Measurements from ENCODE around the gene FALEC. TPM values are rescaled to one million over a fixed set of nuclear protein-coding genes. Genes with fewer than 3 reads are reported as not detected.

Gene FALEC
- total RNA-seq, 1 experiment from 2014 or later, result 0.71 TPM

DNA sequence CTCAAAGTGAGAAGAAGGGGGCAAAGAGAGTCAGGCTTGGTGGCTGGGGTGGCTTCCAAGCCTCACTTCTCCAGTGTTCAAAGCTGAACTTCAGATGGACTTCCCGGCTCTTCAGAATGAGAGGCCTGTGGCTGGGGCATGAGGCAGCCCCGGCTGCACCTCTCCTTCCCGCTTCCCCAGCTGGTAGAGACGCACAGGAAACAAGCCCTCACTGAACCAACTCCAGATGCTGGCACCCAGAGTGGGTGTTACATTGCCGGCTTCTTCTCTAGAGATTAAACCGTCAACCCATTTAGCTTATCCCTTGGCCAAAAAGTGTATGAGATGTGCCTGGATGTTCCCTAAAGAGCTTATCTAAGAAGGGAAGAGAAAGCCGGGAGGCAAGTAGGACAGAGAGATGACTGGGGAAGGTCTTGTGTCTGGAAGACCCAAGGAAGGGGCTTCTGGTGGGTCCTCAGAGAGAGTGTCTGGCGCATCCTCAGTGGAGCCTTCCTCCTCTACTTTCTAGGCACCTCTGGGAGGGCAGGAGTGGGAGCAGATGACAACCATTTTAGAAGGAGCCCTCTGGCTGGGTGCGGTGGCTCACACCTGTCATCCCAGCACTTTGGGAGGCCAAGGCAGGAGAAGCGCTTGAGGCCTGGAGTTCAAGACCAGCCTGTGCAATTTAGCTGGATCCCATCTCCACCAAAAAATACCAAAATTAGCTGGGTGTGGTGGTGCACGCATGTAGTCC is 35.7 kb downstream of the FALEC start:
- TF ChIP-seq CTCF (IDR thresholded peaks at IDR 0.05; ENCODE audit: unreplicated experiment), result no peak
- H3K9me3 Mint-ChIP-seq (ENCODE audit: low read depth, unreplicated experiment), result no peaks in the 10 kb centered on the region
- CTCF ChIA-PET, result interaction anchor here (1.3 to 2.0 kb wide), 2 partner anchors 9 to 17 kb away, joined by 4 to 9 read pairs; no protein-coding TSS in a partner anchor
- H3K4me3 Mint-ChIP-seq (ENCODE audit: low read depth, unreplicated experiment), result no peak overlapping the region
- no peak for DNase-seq
- intact Hi-C loops (cut with micrococcal nuclease; ENCODE audit: unreplicated experiment), result no loop called here
- peaks cover 67% of the 10 kb centered on the region for H3K36me3 Mint-ChIP-seq (ENCODE audit: insufficient read depth, unreplicated experiment)
- BruUV-seq (replicated peaks), result no TSS peak
- H3K27ac Mint-ChIP-seq (ENCODE audit: unreplicated experiment), result peak overlapping the region; percentile 67
- peaks cover 14% of the 10 kb centered on the region for H3K27me3 Mint-ChIP-seq (ENCODE audit: unreplicated experiment)
- peaks cover 22% of the 10 kb centered on the region for H3K4me1 Mint-ChIP-seq (ENCODE audit: low read depth, unreplicated experiment)

DNA sequence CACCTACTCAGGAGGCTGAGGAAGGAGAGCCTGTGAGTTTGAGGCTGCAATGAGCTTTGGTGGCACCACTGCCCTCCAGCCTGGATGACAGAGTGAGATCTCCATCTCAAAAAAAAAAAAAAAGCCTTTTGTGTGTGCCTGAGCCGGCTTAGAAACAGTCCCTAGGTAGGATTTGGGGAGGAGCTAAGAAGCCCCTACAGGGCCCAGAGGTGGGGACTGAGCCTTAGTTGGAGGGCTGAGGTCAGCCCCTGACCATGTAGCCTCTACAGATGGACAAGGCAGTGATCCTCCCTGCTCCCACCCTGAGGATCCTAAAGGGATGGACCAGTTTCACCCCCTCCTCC is 36.2 kb downstream of the FALEC start:
- H3K27ac Mint-ChIP-seq (ENCODE audit: unreplicated experiment), result peak overlapping the region; percentile 67
- intact Hi-C loops (cut with micrococcal nuclease; ENCODE audit: unreplicated experiment), result no loop called here
- no peaks in the 10 kb centered on the region for H3K9me3 Mint-ChIP-seq (ENCODE audit: low read depth, unreplicated experiment)
- H3K4me1 Mint-ChIP-seq (ENCODE audit: low read depth, unreplicated experiment), result peaks cover 22% of the 10 kb centered on the region
- DNase-seq, result no peak
- BruUV-seq (replicated peaks), result no TSS peak
- H3K4me3 Mint-ChIP-seq (ENCODE audit: low read depth, unreplicated experiment), result no peak overlapping the region
- H3K27me3 Mint-ChIP-seq (ENCODE audit: unreplicated experiment), result peaks cover 14% of the 10 kb centered on the region
- TF ChIP-seq CTCF (IDR thresholded peaks at IDR 0.05; ENCODE audit: unreplicated experiment), result no peak
- H3K36me3 Mint-ChIP-seq (ENCODE audit: insufficient read depth, unreplicated experiment), result peaks cover 63% of the 10 kb centered on the region
- CTCF ChIA-PET, result interaction anchor here (1.3 to 2.0 kb wide), 2 partner anchors 9 to 17 kb away, joined by 4 to 9 read pairs; no protein-coding TSS in a partner anchor

- Mint-ChIP-seq H3K36me3 (ENCODE audit: insufficient read depth, unreplicated experiment) (peaks cover 65% of the 10 kb centered on the region), H3K4me3 (ENCODE audit: low read depth, unreplicated experiment) (peak overlapping the region; percentile 30), H3K9me3 (ENCODE audit: low read depth, unreplicated experiment) (no peaks in the 10 kb centered on the region), H3K27ac (ENCODE audit: unreplicated experiment) (peak overlapping the region; percentile 33), H3K4me1 (ENCODE audit: low read depth, unreplicated experiment) (peaks cover 22% of the 10 kb centered on the region), H3K27me3 (ENCODE audit: unreplicated experiment) (peaks cover 14% of the 10 kb centered on the region)
- no TSS peak for BruUV-seq (replicated peaks)
- CTCF ChIA-PET, result interaction anchor here (1.3 to 2.0 kb wide), 2 partner anchors 8 to 16 kb away, joined by 4 to 9 read pairs; no protein-coding TSS in a partner anchor
- TF ChIP-seq CTCF (IDR thresholded peaks at IDR 0.05; ENCODE audit: unreplicated experiment), result no peak
- intact Hi-C loops (cut with micrococcal nuclease; ENCODE audit: unreplicated experiment), result no loop called here
- peak; percentile 59 for DNase-seq
Measured at GRCh38 chr1:150552128-150552910, 36.8 kb downstream of the FALEC start.

DNA sequence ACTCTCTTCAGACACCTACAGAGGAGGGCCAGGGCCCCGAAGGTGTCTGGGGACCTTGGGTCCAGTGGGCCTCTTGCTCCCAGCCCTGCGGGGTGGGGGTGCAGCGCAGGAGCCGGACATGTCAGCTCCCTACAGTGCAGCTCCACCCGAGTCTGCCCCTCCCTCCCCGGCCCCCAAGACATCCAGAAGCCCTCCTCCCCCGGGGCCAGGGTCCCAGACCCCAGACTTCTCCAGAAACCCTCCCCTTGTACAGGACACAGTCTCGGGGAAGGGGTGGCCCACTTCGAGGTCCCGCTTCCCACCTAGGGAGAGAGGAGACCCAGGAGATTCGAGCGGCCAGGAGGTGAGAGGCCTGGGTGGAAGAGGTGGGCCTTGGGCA is 37.3 kb downstream of the FALEC start:
- Mint-ChIP-seq H3K9me3 (ENCODE audit: low read depth, unreplicated experiment) (no peaks in the 10 kb centered on the region), H3K4me1 (ENCODE audit: low read depth, unreplicated experiment) (peaks cover 22% of the 10 kb centered on the region), H3K27ac (ENCODE audit: unreplicated experiment) (peak overlapping the region; percentile 33), H3K4me3 (ENCODE audit: low read depth, unreplicated experiment) (peak overlapping the region; percentile 30), H3K36me3 (ENCODE audit: insufficient read depth, unreplicated experiment) (peaks cover 68% of the 10 kb centered on the region), H3K27me3 (ENCODE audit: unreplicated experiment) (peaks cover 14% of the 10 kb centered on the region)
- intact Hi-C loops (cut with micrococcal nuclease; ENCODE audit: unreplicated experiment), result no loop called here
- no peak for TF ChIP-seq CTCF (IDR thresholded peaks at IDR 0.05; ENCODE audit: unreplicated experiment)
- no peak for DNase-seq
- BruUV-seq (replicated peaks), result no TSS peak
- CTCF ChIA-PET, result no interaction called here

Measured in Calu3 (cell line).